ENCODE results near the gene PIP4K2C. TPM values are rescaled to one million over a fixed set of nuclear protein-coding genes. Genes with fewer than 3 reads are reported as not detected.

The PIP4K2C gene
- 40.0 to 50.3 TPM (median 42.2 TPM) in 5 replicates for total RNA-seq (2022; extraction: Qiagen RNA extraction; ENCODE audit: low read depth)

GRCh38 chr12:57590864-57591781 lies at the start of gene PIP4K2C:
TSS of gene PIP4K2C (plus strand) at chr12:57591192. CDS start at chr12:57591290, 98 bp downstream.

GRCh38 chr12:57546438-57547287 lies 44.3 kb upstream of the PIP4K2C start, which contains the start of gene DCTN2:
TSS of gene DCTN2 (minus strand) at chr12:57547192. CDS start at chr12:57547063, 129 bp downstream.

GRCh38 chr12:57549909-57550640 lies 40.9 kb upstream of the PIP4K2C start, which contains the start of gene KIF5A:
TSS of gene KIF5A (plus strand) at chr12:57550044. CDS start at chr12:57550272, 228 bp downstream.

GRCh38 chr12:57604454-57604991 lies 13.5 kb downstream of the PIP4K2C start, which contains the start of gene DTX3:
TSS of gene DTX3 (plus strand) at chr12:57604824. CDS start at chr12:57606518, 1,694 bp downstream.

GRCh38 chr12:57611108-57611826 lies 20.3 kb downstream of the PIP4K2C start, which contains the start of gene ARHGEF25:
TSS of gene ARHGEF25 (plus strand) at chr12:57611435. CDS start at chr12:57611895, 460 bp downstream.

GRCh38 chr12:57632958-57633840 lies 42.2 kb downstream of the PIP4K2C start, which contains the start of gene B4GALNT1:
TSS of gene B4GALNT1 (minus strand) at chr12:57633201. CDS start at chr12:57632132, 1,069 bp downstream.

Other genes starting within 250 kb of the PIP4K2C start
- gene R3HDM2, start 160.1 kb upstream of the PIP4K2C start, total RNA-seq (2022; extraction: Qiagen RNA extraction; ENCODE audit: low read depth): 8.7 to 11.4 TPM (median 10.0 TPM) in 5 replicates
- not detected in 5 replicates for gene INHBC, start 156.4 kb upstream of the PIP4K2C start, total RNA-seq (2022; extraction: Qiagen RNA extraction; ENCODE audit: low read depth)
- 0.07 to 0.22 TPM (median 0.15 TPM) in 4 of 5 replicates, not detected in the other for gene INHBE, start 135.9 kb upstream of the PIP4K2C start, total RNA-seq (2022; extraction: Qiagen RNA extraction; ENCODE audit: low read depth)
- 9.3 to 13.8 TPM (median 11.2 TPM) in 5 replicates for gene GLI1, start 131.4 kb upstream of the PIP4K2C start, total RNA-seq (2022; extraction: Qiagen RNA extraction; ENCODE audit: low read depth)
- gene ARHGAP9, start 111.3 kb upstream of the PIP4K2C start, total RNA-seq (2022; extraction: Qiagen RNA extraction; ENCODE audit: low read depth): 0.11 to 0.69 TPM (median 0.43 TPM) in 5 replicates
- 134 to 275 TPM (median 156 TPM) in 5 replicates for gene MARS1, start 103.1 kb upstream of the PIP4K2C start, total RNA-seq (2022; extraction: Qiagen RNA extraction; ENCODE audit: low read depth)
- 26.2 to 39.6 TPM (median 33.3 TPM) in 5 replicates for gene DDIT3, start 70.7 kb upstream of the PIP4K2C start, total RNA-seq (2022; extraction: Qiagen RNA extraction; ENCODE audit: low read depth)
- 24.5 to 31.9 TPM (median 28.6 TPM) in 5 replicates for gene MBD6, start 68.4 kb upstream of the PIP4K2C start, total RNA-seq (2022; extraction: Qiagen RNA extraction; ENCODE audit: low read depth)
- 103 to 160 TPM (median 117 TPM) in 5 replicates for gene DCTN2, start 44.0 kb upstream of the PIP4K2C start, total RNA-seq (2022; extraction: Qiagen RNA extraction; ENCODE audit: low read depth)
- 0.18 to 0.30 TPM (median 0.21 TPM) in 5 replicates for gene KIF5A, start 41.1 kb upstream of the PIP4K2C start, total RNA-seq (2022; extraction: Qiagen RNA extraction; ENCODE audit: low read depth)
- gene DTX3, start 13.6 kb downstream of the PIP4K2C start, total RNA-seq (2022; extraction: Qiagen RNA extraction; ENCODE audit: low read depth): 17.1 to 19.8 TPM (median 17.7 TPM) in 5 replicates
- 5.6 to 6.9 TPM (median 6.1 TPM) in 5 replicates for gene ARHGEF25, start 20.2 kb downstream of the PIP4K2C start, total RNA-seq (2022; extraction: Qiagen RNA extraction; ENCODE audit: low read depth)
- gene B4GALNT1, start 42.0 kb downstream of the PIP4K2C start, total RNA-seq (2022; extraction: Qiagen RNA extraction; ENCODE audit: low read depth): 34.2 to 52.4 TPM (median 46.8 TPM) in 5 replicates
- gene OS9, start 102.9 kb downstream of the PIP4K2C start, total RNA-seq (2022; extraction: Qiagen RNA extraction; ENCODE audit: low read depth): 112 to 120 TPM (median 115 TPM) in 5 replicates
- gene AGAP2, start 147.6 kb downstream of the PIP4K2C start, total RNA-seq (2022; extraction: Qiagen RNA extraction; ENCODE audit: low read depth): 0.06 to 0.17 TPM (median 0.13 TPM) in 5 replicates
- gene TSPAN31, start 153.8 kb downstream of the PIP4K2C start, total RNA-seq (2022; extraction: Qiagen RNA extraction; ENCODE audit: low read depth): 15.5 to 19.6 TPM (median 18.9 TPM) in 5 replicates
- gene CDK4, start 161.1 kb downstream of the PIP4K2C start, total RNA-seq (2022; extraction: Qiagen RNA extraction; ENCODE audit: low read depth): 245 to 308 TPM (median 257 TPM) in 5 replicates
- 4.9 to 7.8 TPM (median 7.3 TPM) in 5 replicates for gene MARCHF9, start 163.9 kb downstream of the PIP4K2C start, total RNA-seq (2022; extraction: Qiagen RNA extraction; ENCODE audit: low read depth)
- 2.0 to 4.0 TPM (median 2.2 TPM) in 5 replicates for gene CYP27B1, start 175.9 kb downstream of the PIP4K2C start, total RNA-seq (2022; extraction: Qiagen RNA extraction; ENCODE audit: low read depth)
- 52.8 to 58.9 TPM (median 56.8 TPM) in 5 replicates for gene METTL1, start 180.9 kb downstream of the PIP4K2C start, total RNA-seq (2022; extraction: Qiagen RNA extraction; ENCODE audit: low read depth)
- gene EEF1AKMT3, start 181.4 kb downstream of the PIP4K2C start, total RNA-seq (2022; extraction: Qiagen RNA extraction; ENCODE audit: low read depth): 6.0 to 6.8 TPM (median 6.5 TPM) in 5 replicates
- 71.8 to 78.2 TPM (median 76.6 TPM) in 5 replicates for gene TSFM, start 191.6 kb downstream of the PIP4K2C start, total RNA-seq (2022; extraction: Qiagen RNA extraction; ENCODE audit: low read depth)
- 0.39 to 1.1 TPM (median 0.62 TPM) in 5 replicates for gene AVIL, start 227.5 kb downstream of the PIP4K2C start, total RNA-seq (2022; extraction: Qiagen RNA extraction; ENCODE audit: low read depth)